ENCODE data around the gene SLC17A8. TPM values are rescaled to one million over a fixed set of nuclear protein-coding genes. Genes with fewer than 3 reads are reported as not detected.

Gene SLC17A8
- total RNA-seq, 1 donor from 2014 or later: not detected

DNA sequence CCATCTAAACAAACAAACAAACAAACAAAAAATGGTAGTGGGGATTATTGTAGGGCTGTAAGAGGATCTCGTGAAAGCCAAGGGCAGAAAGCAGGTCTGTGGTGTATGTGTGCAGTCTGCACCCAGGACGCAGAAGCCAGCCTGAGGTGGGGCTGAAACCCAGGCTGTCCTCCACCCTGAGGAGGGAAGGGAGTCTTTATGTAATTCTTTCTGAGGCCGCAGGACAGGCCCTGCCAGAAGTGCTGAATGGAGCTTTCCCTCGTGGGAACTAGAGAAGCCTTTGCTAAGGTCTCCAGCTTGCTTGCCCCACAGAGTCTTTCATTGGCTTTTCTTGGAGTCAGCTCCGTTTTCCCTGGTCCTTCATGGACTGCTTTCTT is 27.7 kb downstream of the SLC17A8 start:
- no peak for DNase-seq (ENCODE audit: low read depth)
- Histone ChIP-seq H3K36me3 (ENCODE audit: control insufficient read depth, insufficient read depth, low read length) (no peaks in the 10 kb centered on the region), H3K27me3 (ENCODE audit: control insufficient read depth, insufficient read depth, low read length) (no peaks in the 10 kb centered on the region), H3K4me3 (ENCODE audit: low read depth, low read length) (no peak overlapping the region)
- TF ChIP-seq, protein P1, sequence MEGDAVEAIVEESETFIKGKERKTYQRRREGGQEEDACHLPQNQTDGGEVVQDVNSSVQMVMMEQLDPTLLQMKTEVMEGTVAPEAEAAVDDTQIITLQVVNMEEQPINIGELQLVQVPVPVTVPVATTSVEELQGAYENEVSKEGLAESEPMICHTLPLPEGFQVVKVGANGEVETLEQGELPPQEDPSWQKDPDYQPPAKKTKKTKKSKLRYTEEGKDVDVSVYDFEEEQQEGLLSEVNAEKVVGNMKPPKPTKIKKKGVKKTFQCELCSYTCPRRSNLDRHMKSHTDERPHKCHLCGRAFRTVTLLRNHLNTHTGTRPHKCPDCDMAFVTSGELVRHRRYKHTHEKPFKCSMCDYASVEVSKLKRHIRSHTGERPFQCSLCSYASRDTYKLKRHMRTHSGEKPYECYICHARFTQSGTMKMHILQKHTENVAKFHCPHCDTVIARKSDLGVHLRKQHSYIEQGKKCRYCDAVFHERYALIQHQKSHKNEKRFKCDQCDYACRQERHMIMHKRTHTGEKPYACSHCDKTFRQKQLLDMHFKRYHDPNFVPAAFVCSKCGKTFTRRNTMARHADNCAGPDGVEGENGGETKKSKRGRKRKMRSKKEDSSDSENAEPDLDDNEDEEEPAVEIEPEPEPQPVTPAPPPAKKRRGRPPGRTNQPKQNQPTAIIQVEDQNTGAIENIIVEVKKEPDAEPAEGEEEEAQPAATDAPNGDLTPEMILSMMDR (IDR thresholded peaks at IDR 0.05; ENCODE audit: insufficient read depth, low read length, poor library complexity, severe bottlenecking): no peak

DNA sequence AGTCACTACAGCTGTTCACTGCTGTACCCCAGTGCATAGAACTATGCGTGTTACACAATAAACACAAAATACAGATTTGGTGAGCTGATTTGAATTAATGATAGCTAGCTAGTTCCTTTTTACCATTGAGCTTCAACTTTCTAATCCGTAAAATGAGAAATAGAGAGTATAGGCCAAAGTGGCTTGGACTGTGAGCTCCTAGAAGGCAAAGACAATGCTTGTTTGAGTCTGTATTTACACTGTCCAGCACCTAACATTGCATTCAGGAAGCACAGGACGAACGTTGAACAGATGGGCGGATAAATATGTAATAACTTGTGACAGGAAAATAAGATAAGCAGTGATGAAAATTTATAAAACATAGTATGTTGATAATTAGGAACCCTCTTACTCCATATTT is 31.5 kb downstream of the SLC17A8 start:
- H3K4me3 ChIP-seq (ENCODE audit: low read depth, low read length): no peak overlapping the region
- no peak for DNase-seq (ENCODE audit: low read depth)
- TF ChIP-seq, protein P1 (IDR thresholded peaks at IDR 0.05; ENCODE audit: insufficient read depth, low read length, poor library complexity, severe bottlenecking): no peak
- H3K27me3 ChIP-seq (ENCODE audit: control insufficient read depth, insufficient read depth, low read length): no peaks in the 10 kb centered on the region
- H3K36me3 ChIP-seq (ENCODE audit: control insufficient read depth, insufficient read depth, low read length): no peaks in the 10 kb centered on the region

DNA sequence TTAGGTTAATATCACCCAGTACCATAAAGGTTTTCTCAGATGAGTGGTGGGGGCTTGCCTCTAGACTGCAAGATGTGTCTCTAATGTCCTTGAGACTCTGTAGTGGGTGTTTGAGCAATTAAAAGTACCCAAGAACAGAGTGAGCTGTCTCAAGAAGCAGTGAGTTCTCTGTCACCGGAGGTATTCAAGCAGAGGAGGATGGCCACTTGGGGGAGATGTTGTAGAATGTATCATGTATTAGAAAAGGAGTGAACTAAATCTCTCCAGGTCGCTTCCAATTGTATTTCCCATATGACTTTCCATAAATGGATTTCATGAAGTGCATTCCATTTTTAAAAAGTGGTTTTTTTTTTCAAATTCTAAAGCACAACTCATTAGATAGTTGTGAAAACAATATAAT is 35.0 kb downstream of the SLC17A8 start:
- no peaks in the 10 kb centered on the region for H3K36me3 ChIP-seq (ENCODE audit: control insufficient read depth, insufficient read depth, low read length)
- H3K4me3 ChIP-seq (ENCODE audit: low read depth, low read length): no peak overlapping the region
- DNase-seq (ENCODE audit: low read depth): no peak
- TF ChIP-seq, protein P1 (IDR thresholded peaks at IDR 0.05; ENCODE audit: insufficient read depth, low read length, poor library complexity, severe bottlenecking): no peak
- no peaks in the 10 kb centered on the region for H3K27me3 ChIP-seq (ENCODE audit: control insufficient read depth, insufficient read depth, low read length)

DNA sequence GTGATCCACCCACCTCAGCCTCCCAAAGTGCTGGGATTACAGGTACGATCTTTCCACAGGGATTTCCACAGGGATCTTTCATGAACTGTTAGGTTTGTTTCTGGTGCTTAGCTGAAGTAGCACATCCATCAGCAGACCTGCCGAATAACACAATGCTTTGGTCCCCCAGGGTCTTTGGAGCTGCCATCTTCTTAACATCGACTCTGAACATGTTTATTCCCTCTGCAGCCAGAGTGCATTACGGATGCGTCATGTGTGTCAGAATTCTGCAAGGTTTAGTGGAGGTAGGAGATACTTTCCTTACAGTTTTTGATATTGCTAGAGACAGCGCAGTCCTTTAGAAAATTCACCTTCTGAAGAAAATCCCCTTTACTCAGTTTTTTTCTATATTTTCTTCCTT is 36.3 kb downstream of the SLC17A8 start:
- no peaks in the 10 kb centered on the region for H3K36me3 ChIP-seq (ENCODE audit: control insufficient read depth, insufficient read depth, low read length)
- TF ChIP-seq, protein P1 (IDR thresholded peaks at IDR 0.05; ENCODE audit: insufficient read depth, low read length, poor library complexity, severe bottlenecking): no peak
- H3K4me3 ChIP-seq (ENCODE audit: low read depth, low read length): no peak overlapping the region
- DNase-seq (ENCODE audit: low read depth): no peak
- no peaks in the 10 kb centered on the region for H3K27me3 ChIP-seq (ENCODE audit: control insufficient read depth, insufficient read depth, low read length)

DNA sequence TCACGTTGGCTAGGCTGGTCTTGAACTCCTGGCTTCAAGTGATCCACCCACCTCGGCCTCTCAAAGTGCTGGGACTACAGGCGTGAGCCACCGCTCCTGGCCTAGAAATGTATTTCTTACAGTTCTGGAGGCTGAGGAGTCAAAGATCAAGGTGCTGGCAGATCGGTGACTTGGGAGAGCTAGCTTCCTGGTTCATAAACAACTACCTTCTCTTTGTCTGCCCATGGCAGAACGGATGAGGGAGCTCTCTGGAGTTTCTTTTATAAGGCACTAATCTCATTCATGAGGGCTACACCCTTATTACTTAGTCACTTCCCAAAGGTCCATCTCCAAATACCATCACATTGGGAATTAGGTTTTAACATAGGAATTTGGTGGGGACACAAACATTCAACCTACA is 38.9 kb downstream of the SLC17A8 start:
- no peaks in the 10 kb centered on the region for H3K36me3 ChIP-seq (ENCODE audit: control insufficient read depth, insufficient read depth, low read length)
- TF ChIP-seq, protein P1 (IDR thresholded peaks at IDR 0.05; ENCODE audit: insufficient read depth, low read length, poor library complexity, severe bottlenecking): no peak
- DNase-seq (ENCODE audit: low read depth): no peak
- H3K27me3 ChIP-seq (ENCODE audit: control insufficient read depth, insufficient read depth, low read length): no peaks in the 10 kb centered on the region
- H3K4me3 ChIP-seq (ENCODE audit: low read depth, low read length): no peak overlapping the region

DNA sequence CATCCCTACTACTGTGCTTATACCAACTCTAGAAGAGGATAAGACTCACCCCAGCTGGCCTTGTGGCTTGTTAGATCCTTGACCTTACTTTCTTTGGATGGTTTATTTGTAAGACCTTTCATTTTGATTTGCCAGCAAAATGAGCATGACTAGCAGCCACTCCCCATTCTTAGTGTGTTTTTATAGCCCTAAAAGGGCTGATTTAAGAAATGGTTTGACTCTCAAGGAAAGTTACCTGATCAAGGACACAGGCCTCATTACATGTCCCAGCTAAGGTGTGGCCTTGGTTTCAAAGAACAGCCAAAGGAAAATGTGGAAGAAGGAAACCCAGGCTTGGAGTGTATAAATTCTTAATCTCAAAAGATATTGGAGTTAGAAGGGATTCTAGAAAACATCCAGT is 41.4 kb downstream of the SLC17A8 start:
- H3K27me3 ChIP-seq (ENCODE audit: control insufficient read depth, insufficient read depth, low read length): no peaks in the 10 kb centered on the region
- H3K36me3 ChIP-seq (ENCODE audit: control insufficient read depth, insufficient read depth, low read length): no peaks in the 10 kb centered on the region
- H3K4me3 ChIP-seq (ENCODE audit: low read depth, low read length): no peak overlapping the region
- DNase-seq (ENCODE audit: low read depth): no peak
- TF ChIP-seq, protein P1 (IDR thresholded peaks at IDR 0.05; ENCODE audit: insufficient read depth, low read length, poor library complexity, severe bottlenecking): no peak
